Panc1 (cell line): ENCODE measurements around the gene RIOX2.

Experiments
- CTCF ChIP-seq: fragments of 450-650 bp; IDR thresholded peaks from 2 replicates; pipeline ENCODE4 v1.5.1; 2017; ENCODE audit warnings: mild to moderate bottlenecking
- POLR2AphosphoS5 ChIP-seq: IDR thresholded peaks from 2 replicates; pipeline ENCODE4 v1.6.1; 2012; ENCODE audit warnings: mild to moderate bottlenecking, low read depth, low read length, moderate library complexity
- REST ChIP-seq, 2 experiments: IDR thresholded peaks; 2 replicates each; pipeline ENCODE4 v1.6.1; 2011 to 2012; ENCODE audit warnings: low read depth in 2 of 2, control low read depth in 1 of 2, low read length in 1 of 2, mild to moderate bottlenecking in 1 of 2, moderate library complexity in 1 of 2; ENCODE audit not compliant: insufficient read depth in 1 of 2

- TF ChIP-seq CTCF = no peak
- TF ChIP-seq POLR2AphosphoS5 = no peak
- TF ChIP-seq REST (IDR thresholded peaks at IDR 0.05; ENCODE audit: insufficient read depth in 1 of 2, low read depth in 2 of 2, low read length in 1 of 2) = no peak
Measured at GRCh38 chr3:97972976-97973375, 745 bp upstream of the RIOX2 start.
